GM18499 (cell line): ENCODE results near the gene FAM13C.

ENCODE experiments used
- ATAC-seq: cut with Tn5 transposase; IDR thresholded peaks from one replicate; pipeline ENCODE4 v1.9.1; 2021; ENCODE audit warnings: moderate number of reproducible peaks; ENCODE audit not compliant: insufficient read depth, unreplicated experiment

The FAM13C gene

GRCh38 chr10:59363446-59363958 lies 1.2 kb upstream of the FAM13C start:
- ATAC-seq = no peak

- ATAC-seq = no peak
These were observed 621 bp upstream of the FAM13C start for GRCh38 chr10:59362959-59363381.

DNA sequence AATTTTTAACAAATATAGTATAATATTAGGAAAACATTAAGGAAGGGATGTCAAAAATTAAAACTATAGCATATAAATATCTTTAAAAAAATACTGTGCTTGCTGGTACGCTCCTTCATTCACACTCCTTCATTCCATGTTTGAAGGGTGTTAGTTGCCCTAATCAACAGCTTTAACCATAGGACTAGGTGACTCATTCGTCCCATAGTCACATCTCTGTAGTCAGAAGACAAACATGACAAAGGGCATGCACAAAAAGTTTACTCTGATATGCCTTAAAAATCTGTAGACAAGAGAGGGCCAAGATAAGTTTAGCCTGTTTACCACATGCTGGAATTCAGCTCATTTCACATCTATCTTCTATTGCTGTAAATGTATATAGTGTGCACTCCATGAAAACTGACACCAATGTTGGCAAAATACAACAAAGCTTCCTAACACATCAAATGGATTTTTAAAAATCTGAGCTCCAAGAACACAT lies 646 bp downstream of the FAM13C start:
- no peak for ATAC-seq

DNA sequence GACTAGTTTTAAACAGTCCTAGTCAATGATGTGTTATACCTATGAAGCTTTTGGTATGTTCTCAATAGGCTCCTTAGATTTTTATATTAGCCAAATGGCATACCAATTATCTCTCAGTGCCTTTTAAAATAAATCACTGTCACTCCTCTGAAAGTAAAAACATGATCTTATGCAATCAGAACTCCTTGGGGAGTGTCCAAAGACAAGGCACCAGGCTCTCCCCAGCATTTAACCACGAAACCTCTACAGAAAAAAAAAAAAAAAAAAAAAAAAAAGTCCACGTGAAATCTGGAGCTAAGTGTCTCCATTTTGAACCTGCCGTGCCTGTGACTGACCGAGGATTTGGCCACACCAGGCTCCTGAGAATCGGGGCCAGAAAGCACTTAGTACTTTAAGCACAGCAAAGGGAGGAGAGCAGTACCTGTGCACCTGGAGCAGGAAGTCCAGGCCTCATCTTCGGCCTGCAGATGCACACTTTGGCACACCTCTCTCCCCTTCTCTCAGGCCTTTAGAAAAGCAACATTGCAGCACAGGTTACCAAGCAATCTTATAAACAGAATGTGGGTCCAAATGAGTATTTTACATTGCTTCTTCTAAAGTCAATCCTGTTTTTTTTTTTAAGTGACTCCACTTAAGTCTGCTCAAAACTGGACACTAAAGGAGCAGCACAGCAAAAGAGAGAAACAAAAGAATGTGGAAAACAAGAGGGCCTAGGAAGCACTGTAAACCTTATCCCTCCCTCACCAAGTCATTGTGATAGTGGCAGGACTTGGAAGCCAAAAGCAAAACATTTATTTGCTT lies 1.5 kb downstream of the FAM13C start:
- no peak for ATAC-seq

DNA sequence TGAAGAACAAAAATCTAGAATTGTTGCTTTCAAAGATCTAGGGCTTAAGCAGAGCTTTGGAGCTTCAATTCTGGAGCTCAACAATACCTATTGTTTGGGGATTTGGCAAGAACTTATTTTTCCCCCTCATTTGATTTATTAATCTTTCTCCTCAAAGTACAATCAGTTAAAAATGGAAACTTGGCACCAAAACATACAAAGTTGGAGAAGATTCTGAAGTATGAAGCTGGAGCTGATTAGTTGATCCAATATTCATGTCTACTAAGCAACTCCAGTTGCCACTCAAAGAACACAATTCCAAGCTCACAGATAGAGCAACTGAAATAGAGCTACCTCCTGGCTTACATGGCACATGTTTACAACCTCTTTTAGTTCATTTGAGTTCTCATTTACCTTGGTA lies 3.8 kb downstream of the FAM13C start:
- ATAC-seq = no peak

- ATAC-seq = no peak
These were observed 7.9 kb downstream of the FAM13C start for GRCh38 chr10:59354434-59354833.

- no peak for ATAC-seq
These were observed 11.8 kb downstream of the FAM13C start for GRCh38 chr10:59350558-59350957.

DNA sequence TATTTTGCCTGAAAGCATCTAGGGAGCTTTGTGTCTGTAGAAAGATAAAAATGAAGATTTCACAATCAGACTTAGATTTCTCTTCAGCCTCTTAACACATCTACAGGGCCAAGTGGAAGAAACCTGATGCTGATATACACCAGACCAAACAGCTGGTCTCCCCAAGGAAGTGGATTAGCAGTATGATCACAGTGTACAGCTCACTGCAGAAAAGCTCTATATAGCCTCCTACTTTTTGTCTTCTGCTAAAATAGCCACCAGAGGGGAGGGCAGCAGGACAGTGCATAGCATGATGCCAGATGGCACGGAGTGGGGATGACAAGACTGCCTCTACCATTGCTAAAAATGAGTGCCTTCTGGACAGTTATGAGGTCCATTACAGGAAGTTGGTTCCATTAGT lies 16.0 kb downstream of the FAM13C start:
- ATAC-seq = no peak

- ATAC-seq = no peak
These were observed 19.6 kb downstream of the FAM13C start for GRCh38 chr10:59342723-59343122.

- ATAC-seq = no peak
These were observed 20.3 kb downstream of the FAM13C start for GRCh38 chr10:59342000-59342399.

- ATAC-seq = no peak
These were observed 22.1 kb downstream of the FAM13C start for GRCh38 chr10:59340285-59340684.

GRCh38 chr10:59339351-59339750 lies 23.0 kb downstream of the FAM13C start:
- no peak for ATAC-seq

DNA sequence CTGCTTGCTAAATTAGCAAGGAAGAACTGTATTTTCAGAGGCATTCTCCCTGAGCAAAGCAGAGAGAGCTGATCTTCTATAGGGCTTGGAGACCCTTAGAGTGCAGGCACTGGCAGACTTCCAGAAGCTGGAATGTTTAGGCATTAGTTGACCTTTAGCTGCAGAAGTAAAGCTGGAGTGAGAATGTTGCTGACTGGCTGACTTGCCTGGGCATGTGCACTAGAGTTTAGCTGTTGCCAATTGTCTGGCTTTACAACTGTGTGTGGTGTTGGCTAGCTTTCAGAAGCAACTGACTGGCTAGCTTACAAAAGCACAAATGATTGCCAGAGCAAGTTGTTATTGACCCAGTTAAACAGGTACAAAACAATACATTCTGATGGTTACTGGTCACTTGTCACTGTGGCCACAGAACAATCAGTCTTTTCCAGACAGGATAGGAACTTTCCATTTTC lies 25.1 kb downstream of the FAM13C start:
- no peak for ATAC-seq

DNA sequence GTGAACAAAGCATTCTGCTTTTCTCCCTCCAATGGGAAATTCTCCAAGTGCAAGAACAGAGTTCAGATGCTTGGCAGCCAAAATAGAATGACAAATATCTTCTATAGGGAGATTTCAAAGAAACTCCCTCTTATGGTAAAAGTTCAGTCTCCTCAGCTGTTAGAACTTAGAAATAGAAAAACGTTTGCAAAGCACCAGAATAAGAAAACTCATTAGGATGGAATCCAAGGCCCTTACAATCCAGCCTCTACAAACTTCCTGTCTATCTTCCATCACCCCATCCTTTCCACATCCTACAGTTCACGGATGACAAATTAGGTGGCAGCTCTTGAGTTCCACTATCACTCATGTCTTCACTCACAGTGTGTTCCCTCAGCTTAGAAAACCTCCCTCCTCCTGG lies 25.7 kb downstream of the FAM13C start:
- no peak for ATAC-seq

DNA sequence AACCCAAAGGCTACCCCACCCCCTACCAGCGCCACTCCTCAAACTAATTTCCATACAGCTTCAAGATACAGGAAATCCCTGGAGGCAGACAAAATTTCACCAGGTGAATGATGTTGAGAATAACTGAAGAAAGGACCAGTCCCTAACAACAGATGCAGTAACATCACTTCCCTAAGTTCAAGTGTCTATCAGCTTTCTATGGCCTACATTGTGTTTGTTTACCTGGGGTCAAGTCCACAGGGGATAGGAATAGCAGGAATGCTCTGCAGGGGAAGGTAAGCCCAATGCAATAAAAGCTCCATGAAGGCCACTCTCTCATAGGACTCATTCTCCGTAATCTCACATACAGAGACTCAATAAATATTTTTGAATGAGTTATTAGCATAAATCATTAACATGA lies 26.9 kb downstream of the FAM13C start:
- no peak for ATAC-seq

- ATAC-seq = no peak
These were observed 28.6 kb downstream of the FAM13C start for GRCh38 chr10:59333701-59334100.

DNA sequence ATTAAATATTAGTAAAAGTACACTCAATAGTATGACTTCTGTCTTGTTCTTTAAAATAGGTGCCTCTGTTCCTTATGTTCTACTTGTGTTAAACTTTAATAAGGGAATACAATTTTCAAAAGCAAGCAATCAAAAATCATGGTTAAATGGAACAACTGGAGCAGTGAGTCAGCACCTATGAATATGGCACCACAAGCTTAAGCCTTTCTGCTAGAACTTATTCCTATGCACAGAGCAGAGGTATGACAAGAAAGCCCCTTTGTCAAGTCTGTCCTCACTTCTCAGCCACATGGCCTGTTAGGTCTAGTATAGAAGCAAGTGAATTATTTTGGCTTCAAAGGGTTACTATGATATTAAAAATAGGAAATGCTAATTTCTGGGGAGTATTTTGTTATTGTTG lies 29.8 kb downstream of the FAM13C start:
- ATAC-seq = no peak

GRCh38 chr10:59331661-59332060 lies 30.7 kb downstream of the FAM13C start:
- no peak for ATAC-seq

GRCh38 chr10:59325116-59325515 lies 37.2 kb downstream of the FAM13C start:
- ATAC-seq = no peak

- no peak for ATAC-seq
These were observed 37.8 kb downstream of the FAM13C start for GRCh38 chr10:59324597-59324996.

DNA sequence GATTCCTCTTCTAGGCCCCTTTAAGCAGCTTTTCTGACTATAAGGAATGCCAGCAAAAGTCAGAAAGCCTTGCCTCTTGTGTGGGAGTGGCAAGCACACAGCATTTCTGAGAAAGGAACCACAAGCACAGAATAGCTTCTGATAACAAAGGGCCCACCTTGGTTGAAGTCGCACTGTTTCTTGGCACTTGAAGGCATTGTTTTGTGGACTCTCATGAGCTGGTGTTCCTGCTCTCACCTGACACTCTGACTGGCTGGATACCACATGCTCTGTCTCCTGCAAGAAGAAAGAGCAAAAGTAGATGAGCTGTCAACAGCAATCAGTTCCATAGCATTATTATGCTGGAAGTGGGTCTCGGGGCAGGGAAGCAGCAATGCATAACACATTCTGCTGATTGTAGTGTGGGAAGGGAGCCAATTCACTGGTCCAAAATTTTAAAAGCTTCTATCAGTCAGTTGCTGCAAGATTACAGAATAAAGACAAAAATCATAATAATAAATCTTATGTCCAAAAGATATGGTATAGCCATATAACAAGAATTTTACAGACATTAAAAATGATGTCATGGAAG lies 38.4 kb downstream of the FAM13C start:
- no peak for ATAC-seq

DNA sequence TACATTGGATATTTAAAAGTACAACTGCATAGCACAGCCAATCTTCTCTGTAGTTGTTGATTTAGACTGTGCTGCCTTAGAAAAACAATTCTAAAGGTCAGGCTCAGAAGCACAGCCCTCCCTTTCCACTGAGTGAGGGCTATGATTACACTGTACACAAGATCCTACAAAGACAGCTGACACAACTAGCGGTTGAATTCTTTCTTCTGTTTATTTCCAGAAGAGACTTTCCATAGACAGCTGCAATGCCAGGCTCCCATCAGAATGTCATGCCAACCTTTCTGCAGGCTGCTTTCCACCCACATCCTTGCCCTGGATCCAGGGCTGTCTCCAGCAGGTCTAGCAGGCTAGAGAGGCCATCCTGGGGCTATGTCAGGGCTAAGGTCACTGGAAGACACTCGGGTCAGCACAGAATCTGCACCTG lies 39.3 kb downstream of the FAM13C start:
- ATAC-seq = no peak
